Activated CD8-positive, alpha-beta memory T cell treated with anti-CD3 and anti-CD28 coated beads for 48 hours (primary cell): ENCODE measurements around the gene RFTN1.
A peak's percentile ranks its signal among the peaks of the same experiment; 100 is the strongest.

ENCODE experiments used
- DNase-seq, 3 experiments: peaks; one replicate each; pipeline ENCODE4 v3.0.0-alpha.2; 2020; ENCODE audit warnings: low read depth in 2 of 3, low spot score in 2 of 3

RFTN1 gene

DNA sequence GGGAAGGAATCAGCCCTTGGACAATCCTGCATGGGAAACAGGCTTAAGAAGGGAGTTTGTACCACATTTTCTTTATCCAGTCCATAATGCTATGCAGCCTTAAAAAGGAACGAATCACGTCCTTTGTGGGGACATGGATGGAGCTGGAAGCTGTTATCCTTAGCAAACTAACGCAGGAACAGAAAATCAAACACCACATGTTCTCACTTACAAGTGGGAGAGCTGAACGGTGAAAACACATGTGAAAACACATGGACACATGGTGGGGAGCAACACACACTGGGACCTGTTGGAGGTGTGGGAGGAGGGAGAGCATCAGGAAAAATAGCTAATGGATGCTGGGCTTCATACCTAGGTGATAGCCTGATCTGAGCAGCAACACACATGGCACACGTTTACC lies 178.2 kb downstream of the RFTN1 start:
- DNase-seq: no peak

DNA sequence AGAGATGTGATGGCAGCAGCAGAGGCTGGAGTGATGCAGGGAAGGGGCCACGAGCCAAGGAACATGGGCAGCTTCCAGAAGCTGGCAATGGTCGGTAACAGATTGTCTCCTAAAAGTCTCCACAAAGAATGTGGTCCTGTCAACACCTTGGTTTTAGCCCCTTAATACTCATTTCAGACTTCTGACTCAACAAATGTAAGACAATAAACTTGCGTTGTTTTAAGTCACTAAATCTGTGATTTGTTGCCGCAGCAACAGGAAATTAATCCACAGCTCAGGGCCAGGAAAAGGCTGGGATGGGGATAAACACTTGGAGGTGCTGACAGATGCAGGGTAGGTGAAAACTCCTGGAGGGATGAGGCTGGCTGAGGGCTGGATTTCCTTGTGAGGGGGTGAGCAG lies 178.6 kb downstream of the RFTN1 start:
- DNase-seq: no peak

DNA sequence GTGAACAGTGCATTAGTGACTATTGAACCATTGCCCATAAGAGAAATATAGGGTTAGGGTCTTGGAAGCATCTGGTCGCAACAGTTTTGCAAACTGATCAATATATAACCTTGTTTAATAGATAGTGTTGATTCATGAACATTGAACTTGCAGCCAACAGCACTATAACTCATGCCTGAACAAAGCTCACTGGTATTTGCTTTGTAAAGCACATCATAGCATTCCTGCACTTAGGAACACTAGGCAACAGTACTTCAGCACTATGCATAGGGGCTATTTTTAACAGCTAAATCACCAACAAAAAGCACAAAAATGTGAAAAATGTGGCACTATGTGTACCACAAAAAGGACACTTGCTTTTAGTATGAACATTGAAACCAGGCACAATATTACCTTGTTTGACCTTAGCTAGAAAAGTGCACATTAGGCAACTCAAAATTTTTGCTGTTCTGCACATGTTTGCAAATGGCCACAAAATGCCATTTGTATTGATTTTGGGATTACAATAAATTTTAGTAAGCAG lies 180.5 kb downstream of the RFTN1 start:
- no peak for DNase-seq

- DNase-seq: no peak
These were observed 182.1 kb downstream of the RFTN1 start for GRCh38 chr3:16331319-16331883.

GRCh38 chr3:16330351-16330750 lies 183.1 kb downstream of the RFTN1 start:
- no peak for DNase-seq

DNA sequence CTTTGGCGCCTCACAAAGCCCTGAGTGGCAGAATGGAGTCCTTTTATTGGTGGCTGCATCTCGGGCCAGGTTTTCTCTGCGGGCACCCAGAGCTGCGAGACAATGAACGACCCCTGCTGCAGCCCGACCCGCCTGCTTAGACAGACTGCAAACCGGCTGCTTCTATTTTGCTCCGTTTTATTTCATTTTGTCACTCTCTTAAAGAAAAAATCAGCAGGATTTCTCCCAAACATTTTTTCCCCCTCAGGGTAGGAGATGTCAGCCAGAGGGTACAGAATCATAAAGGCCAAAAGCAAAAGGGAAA lies 183.7 kb downstream of the RFTN1 start:
- no peak for DNase-seq

DNA sequence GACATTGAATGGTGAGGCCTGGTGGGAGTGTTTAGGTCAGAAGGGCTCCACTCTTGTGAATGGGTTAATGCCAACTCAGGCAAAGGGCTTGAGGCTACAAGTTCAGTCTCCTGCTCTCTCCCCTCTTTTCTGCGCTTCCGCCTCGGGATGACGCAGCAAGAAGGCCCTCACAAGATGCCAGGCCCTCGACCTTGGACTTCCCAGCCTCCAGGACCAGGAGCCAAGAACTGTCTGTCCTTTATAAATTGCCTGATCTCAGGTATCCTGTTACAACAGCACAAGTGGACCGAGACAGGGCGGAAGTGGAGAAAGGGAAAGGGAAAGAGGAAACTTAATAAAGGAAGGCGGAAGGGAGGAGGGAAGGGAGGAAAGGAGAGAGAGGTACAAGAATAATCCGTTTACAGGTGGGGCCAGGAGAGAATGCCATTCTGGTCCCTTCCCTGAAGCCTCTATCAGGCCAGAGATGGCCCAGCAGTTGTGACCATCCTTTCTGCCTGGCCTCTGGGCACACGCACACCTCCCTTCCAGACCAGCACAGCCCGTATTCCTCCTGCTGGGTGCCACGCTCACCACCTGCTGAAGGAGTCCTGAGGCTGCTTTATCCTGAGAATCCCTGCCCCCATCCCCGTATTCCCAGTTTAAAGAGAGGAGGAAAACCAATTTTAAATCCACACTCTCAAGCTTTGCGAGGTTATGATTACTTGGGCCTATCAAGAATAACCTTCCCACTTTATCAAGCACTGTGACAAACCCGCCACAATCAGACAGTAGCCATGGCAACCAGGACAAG lies 184.3 kb downstream of the RFTN1 start:
- DNase-seq: no peak

DNA sequence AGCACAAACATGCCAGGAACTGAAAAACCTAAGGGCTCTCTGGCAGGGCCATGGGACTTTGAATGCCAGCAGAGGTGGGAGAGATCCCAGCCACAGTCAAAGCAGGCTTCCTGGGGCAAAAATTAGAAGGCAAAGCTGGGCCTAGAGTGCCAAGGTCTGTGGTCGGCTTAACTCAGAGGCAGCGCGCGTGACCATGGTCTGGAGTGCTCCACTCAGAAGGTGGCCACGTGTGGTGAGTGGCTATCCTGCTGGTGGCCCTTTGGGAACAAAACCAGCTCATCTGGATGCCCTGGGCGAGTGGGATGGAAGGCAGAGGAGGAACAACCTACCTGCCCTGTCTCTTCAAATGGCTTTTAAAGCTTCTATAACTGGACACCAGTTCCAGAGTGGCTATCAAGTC lies 185.4 kb downstream of the RFTN1 start:
- DNase-seq: no peak

GRCh38 chr3:16326724-16327349 lies 186.7 kb downstream of the RFTN1 start:
- DNase-seq: no peak

- DNase-seq: no peak
These were observed 187.6 kb downstream of the RFTN1 start for GRCh38 chr3:16325850-16326249.

- no peak for DNase-seq
These were observed 189.8 kb downstream of the RFTN1 start for GRCh38 chr3:16323737-16324136.

GRCh38 chr3:16322189-16322588 lies 191.3 kb downstream of the RFTN1 start:
- DNase-seq: no peak

GRCh38 chr3:16320711-16321110 lies 192.8 kb downstream of the RFTN1 start:
- DNase-seq: no peak

- DNase-seq: no peak
These were observed 193.8 kb downstream of the RFTN1 start for GRCh38 chr3:16319723-16320122.

GRCh38 chr3:16319307-16319706 lies 194.2 kb downstream of the RFTN1 start:
- peak in 2 of 3 experiments; percentile 53 to 66 for DNase-seq

DNA sequence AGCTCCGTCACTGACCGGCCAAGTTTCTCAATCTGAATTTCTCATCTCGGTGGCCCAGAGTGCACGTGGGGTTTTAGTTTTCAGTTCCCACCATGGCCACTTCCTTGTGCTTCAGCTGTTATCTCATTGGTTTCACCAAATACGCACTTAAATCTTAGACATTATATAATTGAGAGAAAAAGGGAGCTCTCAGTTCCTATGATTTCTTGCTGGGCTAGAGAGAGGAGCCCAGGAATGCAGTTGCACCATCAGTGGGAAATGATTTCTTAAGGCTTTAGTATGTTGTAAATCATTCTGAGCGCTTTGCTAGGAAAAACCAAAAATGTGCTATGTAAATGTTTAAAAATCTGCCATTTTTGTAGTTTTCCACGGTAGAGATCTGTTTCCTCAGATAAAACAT lies 195.3 kb downstream of the RFTN1 start:
- DNase-seq: no peak

DNA sequence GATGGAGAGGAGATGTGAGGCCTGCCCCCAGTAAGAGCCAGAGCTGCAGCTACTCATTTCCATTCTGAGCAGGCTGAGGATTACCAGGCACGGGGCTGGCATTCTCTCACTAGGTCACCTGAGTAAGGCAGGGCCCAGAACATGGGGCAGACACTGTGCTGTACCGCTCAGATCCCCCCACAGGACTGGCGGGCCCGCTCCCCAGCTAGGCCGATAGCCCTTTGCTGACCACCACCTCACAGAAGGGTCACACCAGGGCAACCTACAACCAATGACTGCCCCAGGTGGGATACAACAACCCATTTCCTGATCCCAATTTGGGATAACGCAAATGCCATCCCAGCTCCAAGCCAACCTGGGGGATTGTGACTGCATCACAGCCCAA lies 195.9 kb downstream of the RFTN1 start:
- DNase-seq: no peak

DNA sequence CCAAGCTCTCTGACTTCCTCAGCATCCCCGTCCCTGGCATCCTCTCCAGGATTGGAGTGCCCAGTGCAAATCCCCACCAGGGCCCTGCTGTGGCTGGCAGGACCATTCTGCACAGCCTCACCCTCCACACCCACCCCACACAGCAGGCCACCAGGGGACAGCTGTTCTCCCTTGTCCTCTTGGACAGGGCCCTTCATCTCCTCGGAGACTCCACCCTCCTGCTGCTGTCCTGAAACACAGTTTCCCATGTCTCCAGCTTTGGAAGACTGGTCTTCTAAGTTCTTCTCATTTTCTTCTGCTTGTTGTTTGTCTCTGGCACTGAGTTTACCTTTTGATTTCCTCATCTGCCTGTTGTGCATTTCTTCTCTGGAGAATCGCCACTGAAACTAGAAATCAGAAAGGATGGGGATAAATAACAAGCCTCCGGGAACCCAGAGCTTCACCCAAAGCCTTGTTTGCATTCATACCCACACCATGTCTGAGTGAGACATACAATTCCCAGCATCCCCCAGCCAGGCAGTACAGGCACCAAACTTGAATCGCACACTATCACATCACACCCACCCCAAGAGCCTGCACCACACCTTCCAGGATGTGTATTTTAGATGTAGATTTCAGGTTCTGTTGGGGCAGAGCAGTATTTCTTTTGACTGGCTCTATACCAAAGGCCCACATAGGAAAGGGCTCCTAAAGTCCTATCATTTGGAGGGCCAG lies 196.5 kb downstream of the RFTN1 start:
- no peak for DNase-seq

DNA sequence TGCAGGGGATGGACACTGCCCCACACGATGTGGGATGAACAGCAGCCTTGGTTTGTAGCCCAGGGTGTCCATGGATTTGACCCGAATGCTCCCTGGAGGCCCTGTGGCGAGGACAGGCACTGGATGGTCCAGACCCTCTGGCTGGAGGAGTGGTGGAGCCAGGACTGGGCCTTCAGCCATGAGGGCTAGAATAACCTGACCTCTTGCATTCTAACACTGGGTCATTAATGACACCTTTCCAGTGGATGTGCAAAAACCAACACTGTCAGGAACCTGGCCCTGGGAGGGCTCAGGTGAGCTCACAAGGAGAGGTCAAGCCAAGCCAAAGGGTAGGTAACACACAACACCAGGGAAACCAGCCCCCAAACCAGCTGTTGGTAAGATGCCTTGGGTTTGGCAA lies 197.1 kb downstream of the RFTN1 start:
- DNase-seq: no peak

GRCh38 chr3:16315623-16316022 lies 197.9 kb downstream of the RFTN1 start:
- DNase-seq: no peak

- no peak for DNase-seq
These were observed 199.4 kb downstream of the RFTN1 start for GRCh38 chr3:16313886-16314645.
